Astrocyte (in vitro differentiated cells and primary cell): ENCODE results near the gene MTA3.

Experiments
- EZH2 ChIP-seq: IDR thresholded peaks from 2 replicates; pipeline ENCODE4 v1.6.1; 2012; ENCODE audit warnings: mild to moderate bottlenecking, low read length, inconsistent platforms; ENCODE audit not compliant: insufficient read depth
- TF ChIP-seq, protein P1 (sequence below): IDR thresholded peaks from 2 replicates; pipeline ENCODE4 v1.5.1; 2011; ENCODE audit warnings: low read depth, mild to moderate bottlenecking, inconsistent platforms, low read length, moderate library complexity; ENCODE audit not compliant: insufficient read depth

DNA sequence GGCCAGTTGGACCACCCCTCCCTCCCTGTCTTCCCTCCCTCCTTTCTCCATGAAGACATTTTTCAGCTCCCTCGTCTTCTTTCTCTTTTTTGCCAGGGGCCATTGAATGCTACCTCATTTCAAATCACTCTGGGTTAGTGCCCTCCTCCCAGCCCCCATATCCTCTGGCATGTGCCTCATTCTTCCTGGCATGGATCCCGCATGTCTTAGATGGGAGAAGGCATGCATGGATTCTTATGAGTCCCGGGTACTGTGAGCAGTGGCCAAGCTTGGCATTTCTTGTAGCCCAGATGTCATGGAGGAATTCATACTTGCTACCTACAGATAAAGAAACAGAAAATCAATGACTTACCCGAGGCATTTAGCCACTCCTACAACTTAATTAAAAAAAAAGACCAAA is 232.9 kb downstream of the MTA3 start:
- TF ChIP-seq, protein P1, sequence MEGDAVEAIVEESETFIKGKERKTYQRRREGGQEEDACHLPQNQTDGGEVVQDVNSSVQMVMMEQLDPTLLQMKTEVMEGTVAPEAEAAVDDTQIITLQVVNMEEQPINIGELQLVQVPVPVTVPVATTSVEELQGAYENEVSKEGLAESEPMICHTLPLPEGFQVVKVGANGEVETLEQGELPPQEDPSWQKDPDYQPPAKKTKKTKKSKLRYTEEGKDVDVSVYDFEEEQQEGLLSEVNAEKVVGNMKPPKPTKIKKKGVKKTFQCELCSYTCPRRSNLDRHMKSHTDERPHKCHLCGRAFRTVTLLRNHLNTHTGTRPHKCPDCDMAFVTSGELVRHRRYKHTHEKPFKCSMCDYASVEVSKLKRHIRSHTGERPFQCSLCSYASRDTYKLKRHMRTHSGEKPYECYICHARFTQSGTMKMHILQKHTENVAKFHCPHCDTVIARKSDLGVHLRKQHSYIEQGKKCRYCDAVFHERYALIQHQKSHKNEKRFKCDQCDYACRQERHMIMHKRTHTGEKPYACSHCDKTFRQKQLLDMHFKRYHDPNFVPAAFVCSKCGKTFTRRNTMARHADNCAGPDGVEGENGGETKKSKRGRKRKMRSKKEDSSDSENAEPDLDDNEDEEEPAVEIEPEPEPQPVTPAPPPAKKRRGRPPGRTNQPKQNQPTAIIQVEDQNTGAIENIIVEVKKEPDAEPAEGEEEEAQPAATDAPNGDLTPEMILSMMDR = no peak
- no peak for TF ChIP-seq EZH2
